Nephron progenitor cell (in vitro differentiated cells): Measurements from ENCODE around the gene ZNF771.
"Not testable (repeated sequence)": the region's sequence is repeated elsewhere in the genome, so short reads cannot be mapped to it uniquely, and the experiment has no call there.

Source experiments
- DNase-seq: peaks from one replicate; pipeline ENCODE4 v3.0.0; 2021
- H3K27ac Mint-ChIP-seq: 2 replicates; pipeline ENCODE4 v1.8.0; 2021; ENCODE audit warnings: mild to moderate bottlenecking, moderate library complexity, mixed read lengths
- H3K27me3 Mint-ChIP-seq: 2 replicates; pipeline ENCODE4 v1.8.0; 2021; ENCODE audit warnings: mild to moderate bottlenecking, low read depth, mixed read lengths; ENCODE audit not compliant: poor library complexity
- H3K36me3 Mint-ChIP-seq: 2 replicates; pipeline ENCODE4 v1.8.0; 2021; ENCODE audit warnings: low read depth, mixed read lengths
- H3K4me1 Mint-ChIP-seq: 2 replicates; pipeline ENCODE4 v1.8.0; 2021; ENCODE audit warnings: mixed read lengths
- H3K4me3 Mint-ChIP-seq: 2 replicates; pipeline ENCODE4 v1.8.0; 2021; ENCODE audit warnings: mild to moderate bottlenecking, moderate library complexity, mixed read lengths
- H3K9me3 Mint-ChIP-seq: 2 replicates; pipeline ENCODE4 v1.8.0; 2021; ENCODE audit warnings: mild to moderate bottlenecking, moderate library complexity, mixed read lengths
- TF ChIP-seq, protein P1 (sequence below): fragments of 200-600 bp; sonication (generic); IDR thresholded peaks from 2 replicates; pipeline ENCODE4 v1.5.0; 2021; ENCODE audit warnings: antibody characterized with exemption

Gene ZNF771

DNA sequence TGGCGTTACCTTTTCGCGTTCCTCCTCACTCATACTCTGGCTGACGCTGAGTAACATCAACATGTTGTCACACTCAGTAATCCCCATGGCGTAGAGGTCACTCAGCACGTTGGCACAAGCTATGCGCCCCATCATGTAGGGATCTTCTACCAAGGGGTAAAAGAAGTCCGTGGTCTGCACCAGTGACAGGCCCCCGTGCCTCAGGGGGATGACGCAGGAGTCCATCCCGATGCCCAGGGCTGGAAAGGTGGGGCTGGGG, 37.7 kb downstream of the ZNF771 start:
- Mint-ChIP-seq H3K4me3 (peak overlapping the region; percentile 90), H3K27me3 (peaks cover 25% of the 10 kb centered on the region), H3K27ac (no peak overlapping the region), H3K36me3 (peaks cover 34% of the 10 kb centered on the region), H3K9me3 (peaks cover 35% of the 10 kb centered on the region), H3K4me1 (peaks cover 29% of the 10 kb centered on the region)
- TF ChIP-seq, protein P1, sequence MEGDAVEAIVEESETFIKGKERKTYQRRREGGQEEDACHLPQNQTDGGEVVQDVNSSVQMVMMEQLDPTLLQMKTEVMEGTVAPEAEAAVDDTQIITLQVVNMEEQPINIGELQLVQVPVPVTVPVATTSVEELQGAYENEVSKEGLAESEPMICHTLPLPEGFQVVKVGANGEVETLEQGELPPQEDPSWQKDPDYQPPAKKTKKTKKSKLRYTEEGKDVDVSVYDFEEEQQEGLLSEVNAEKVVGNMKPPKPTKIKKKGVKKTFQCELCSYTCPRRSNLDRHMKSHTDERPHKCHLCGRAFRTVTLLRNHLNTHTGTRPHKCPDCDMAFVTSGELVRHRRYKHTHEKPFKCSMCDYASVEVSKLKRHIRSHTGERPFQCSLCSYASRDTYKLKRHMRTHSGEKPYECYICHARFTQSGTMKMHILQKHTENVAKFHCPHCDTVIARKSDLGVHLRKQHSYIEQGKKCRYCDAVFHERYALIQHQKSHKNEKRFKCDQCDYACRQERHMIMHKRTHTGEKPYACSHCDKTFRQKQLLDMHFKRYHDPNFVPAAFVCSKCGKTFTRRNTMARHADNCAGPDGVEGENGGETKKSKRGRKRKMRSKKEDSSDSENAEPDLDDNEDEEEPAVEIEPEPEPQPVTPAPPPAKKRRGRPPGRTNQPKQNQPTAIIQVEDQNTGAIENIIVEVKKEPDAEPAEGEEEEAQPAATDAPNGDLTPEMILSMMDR: no peak
- DNase-seq: no peak

DNA sequence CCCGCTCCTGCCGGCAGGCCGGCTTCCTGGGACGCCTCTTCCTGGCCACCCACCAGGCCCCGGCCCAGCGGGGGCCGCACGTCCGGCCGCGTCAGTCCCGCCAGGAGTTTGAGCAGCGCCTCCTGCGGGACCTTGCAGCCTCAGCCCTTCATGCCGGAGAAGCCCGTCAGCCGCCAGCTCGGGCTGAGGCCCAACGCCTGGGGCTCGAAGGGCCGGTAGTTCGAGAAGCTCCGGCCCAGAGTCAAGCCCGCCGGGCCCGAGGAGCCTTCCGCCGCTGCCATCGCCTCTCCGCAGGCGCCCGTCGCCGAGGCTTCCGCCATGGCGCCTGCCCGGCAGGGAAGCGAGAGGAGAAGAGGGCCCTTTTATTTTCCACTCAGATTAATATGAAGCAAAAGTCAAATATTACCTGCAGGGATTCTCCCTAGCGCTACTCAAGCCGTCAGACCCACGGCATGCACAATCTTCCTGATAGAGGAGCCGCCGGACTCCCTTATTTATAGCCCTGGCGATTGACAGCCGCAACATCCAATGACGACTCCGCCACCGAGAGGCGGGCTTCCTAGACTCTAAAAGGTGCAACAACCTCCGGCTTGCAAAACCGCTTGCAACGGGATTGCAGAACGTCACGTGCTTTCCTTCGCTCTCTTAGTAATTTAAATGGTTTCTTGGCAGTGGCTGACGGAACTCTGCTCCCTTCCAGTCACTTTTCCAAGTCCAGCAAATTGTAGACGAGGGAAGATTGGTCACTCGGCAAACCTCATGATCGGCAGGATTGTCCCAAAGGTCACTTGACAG, 38.2 kb downstream of the ZNF771 start, which contains the start of gene SEPHS2:
SEPHS2 (minus strand) TSS at position 467 of the 795 bp plus-strand sequence; CDS start at position 320, 147 bp downstream.
- Mint-ChIP-seq H3K4me1 (peaks cover 33% of the 10 kb centered on the region), H3K27me3 (peaks cover 22% of the 10 kb centered on the region)

DNA sequence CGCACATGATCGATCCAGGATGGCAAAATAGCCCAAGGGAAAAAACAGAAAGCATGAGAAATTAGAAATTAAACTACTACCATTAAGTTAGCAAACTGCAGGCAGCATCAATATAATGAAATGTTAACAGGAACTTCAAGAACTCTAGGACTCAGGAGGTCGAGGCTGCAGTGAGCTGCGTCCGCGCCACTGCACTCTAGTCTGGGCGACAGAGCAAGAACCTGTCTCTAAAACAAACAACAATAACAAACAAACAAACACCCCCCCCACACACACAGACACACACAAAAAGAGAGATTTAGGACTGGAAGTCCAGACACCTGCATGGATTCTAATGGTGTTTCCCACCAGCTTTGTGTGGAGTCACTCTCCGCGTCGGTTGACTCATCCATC, 38.8 kb downstream of the ZNF771 start:
- peaks cover 35% of the 10 kb centered on the region for H3K4me1 Mint-ChIP-seq
- no peak overlapping the region for H3K27ac Mint-ChIP-seq
- peak overlapping the region; percentile 90 for H3K4me3 Mint-ChIP-seq
- H3K27me3 Mint-ChIP-seq: peaks cover 20% of the 10 kb centered on the region
- peaks cover 35% of the 10 kb centered on the region for H3K9me3 Mint-ChIP-seq
- DNase-seq: no peak
- peaks cover 34% of the 10 kb centered on the region for H3K36me3 Mint-ChIP-seq
- TF ChIP-seq, protein P1: no peak

More for the DNA sequence above, 38.2 kb downstream of the ZNF771 start, which contains the start of gene SEPHS2:
- TF ChIP-seq, protein P1: no peak
- peaks cover 34% of the 10 kb centered on the region for H3K36me3 Mint-ChIP-seq
- DNase-seq: peak; percentile 93
- H3K27ac Mint-ChIP-seq: no peak within 1 kb of the TSS
- peaks cover 35% of the 10 kb centered on the region for H3K9me3 Mint-ChIP-seq
- peak within 1 kb of the TSS; percentile 90 for H3K4me3 Mint-ChIP-seq

DNA sequence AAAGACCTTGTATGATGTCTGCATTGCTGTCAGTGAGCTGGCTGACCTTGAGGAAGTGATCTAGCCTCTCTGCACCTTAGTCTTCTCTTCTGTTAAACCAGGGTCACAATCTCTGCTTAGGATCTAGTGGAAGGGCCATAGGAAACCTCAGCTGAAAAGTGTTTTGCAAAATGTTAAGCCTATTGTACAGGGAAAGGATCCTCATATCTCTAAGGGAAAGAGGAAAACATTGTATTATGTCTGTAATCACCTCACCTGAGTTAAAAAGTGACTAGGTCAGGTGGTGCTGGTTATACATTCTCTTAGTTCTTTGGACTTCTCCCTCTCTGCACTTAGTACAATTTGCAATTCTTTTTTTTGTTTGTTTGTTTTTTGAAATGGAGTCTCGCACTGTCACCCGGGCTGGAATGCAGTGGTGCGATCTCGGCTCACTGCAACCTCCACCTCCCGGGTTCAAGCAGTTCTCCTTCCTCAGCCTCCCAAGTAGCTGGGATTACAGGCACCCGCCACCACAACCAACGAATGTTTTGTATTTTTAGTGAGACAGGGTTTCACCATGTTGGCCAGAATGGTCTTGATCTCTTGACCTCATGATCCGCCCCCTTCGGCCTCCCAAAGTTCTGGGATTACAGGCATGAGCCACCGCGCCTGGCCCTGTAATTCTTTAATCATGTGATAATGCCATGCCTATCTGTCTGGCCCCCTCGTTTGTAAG, 40.3 kb downstream of the ZNF771 start:
- Mint-ChIP-seq H3K36me3 (peaks cover 30% of the 10 kb centered on the region), H3K27ac (no peak overlapping the region), H3K27me3 (peaks cover 20% of the 10 kb centered on the region), H3K4me3 (no peak overlapping the region), H3K9me3 (peaks cover 30% of the 10 kb centered on the region), H3K4me1 (peaks cover 38% of the 10 kb centered on the region)
- DNase-seq: no peak
- TF ChIP-seq, protein P1: no peak

DNA sequence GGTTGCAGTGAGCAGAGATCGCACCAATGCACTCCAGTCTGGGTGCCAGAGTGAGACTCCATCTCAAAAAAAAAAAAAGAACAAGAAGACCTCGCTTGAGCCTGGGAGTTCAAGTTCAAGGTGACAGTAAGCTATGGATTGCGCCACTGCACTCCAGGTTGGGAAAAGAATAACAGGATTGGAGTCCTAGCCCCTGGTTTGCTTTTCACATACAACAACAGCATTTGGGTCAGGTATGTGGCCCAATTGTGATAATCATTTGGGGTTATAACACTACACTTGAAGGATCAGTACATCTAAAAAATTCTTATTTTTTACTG, 41.7 kb downstream of the ZNF771 start:
- TF ChIP-seq, protein P1: no peak
- Mint-ChIP-seq H3K27me3 (peaks cover 26% of the 10 kb centered on the region), H3K9me3 (peaks cover 18% of the 10 kb centered on the region), H3K27ac (no peak overlapping the region), H3K4me3 (no peak overlapping the region), H3K4me1 (peaks cover 30% of the 10 kb centered on the region), H3K36me3 (peaks cover 17% of the 10 kb centered on the region)
- DNase-seq: no peak

DNA sequence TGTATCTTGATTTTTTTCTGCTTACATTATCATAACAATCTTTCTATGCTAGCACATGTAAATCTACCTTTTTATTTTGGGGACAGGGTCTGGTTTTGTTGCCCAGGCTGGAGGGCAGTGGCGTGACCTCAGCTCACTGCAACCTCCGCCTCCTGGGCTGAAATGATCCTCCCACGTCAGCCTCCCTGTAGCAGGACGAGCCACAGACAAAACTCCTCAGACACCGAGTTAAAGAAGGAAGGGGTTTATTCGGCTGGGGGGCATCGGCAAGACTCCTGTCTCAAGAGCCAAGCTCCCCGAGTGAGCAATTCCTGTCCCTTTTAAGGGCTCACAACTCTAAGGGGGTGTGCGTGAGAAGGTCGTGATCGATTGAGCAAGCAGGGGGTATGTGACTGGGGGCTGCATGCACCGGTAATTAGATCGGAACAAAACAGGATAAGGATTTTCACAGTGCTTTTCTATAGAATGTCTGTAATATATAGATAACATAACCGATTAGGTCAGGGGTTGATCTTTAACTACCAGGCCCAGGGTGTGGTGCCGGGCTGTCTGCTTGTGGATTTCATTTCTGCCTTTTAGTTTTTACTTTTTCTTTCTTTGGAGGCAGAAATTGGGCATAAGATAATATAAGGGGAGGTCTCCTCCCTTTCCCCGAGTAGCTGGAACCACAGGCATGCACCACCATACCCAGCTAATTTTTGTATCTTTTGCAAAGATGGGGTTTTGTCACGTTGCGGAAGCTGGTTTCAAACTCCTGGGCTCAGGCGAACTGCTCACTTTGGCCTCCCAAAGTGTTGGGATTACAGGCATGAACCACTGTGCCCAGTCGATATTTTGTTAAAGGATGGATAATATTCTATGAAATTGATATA, 45.5 kb downstream of the ZNF771 start:
- DNase-seq, H3K4me3 Mint-ChIP-seq, H3K9me3 Mint-ChIP-seq, H3K27ac Mint-ChIP-seq, H3K36me3 Mint-ChIP-seq: not testable (repeated sequence)
- Mint-ChIP-seq H3K27me3 (peaks cover 23% of the 10 kb centered on the region), H3K4me1 (peaks cover 12% of the 10 kb centered on the region)
